GM12873 (cell line): ENCODE measurements around the gene SPTAN1.

ENCODE experiments used
- CTCF ChIP-seq: IDR thresholded peaks from 2 replicates; pipeline ENCODE4 v1.5.1; 2012; ENCODE audit warnings: low read depth, mild to moderate bottlenecking, moderate library complexity, low read length, control low read depth; ENCODE audit not compliant: insufficient read depth; ENCODE audit errors: missing control alignments

Gene SPTAN1

GRCh38 chr9:128575916-128576315 lies 23.5 kb downstream of the SPTAN1 start:
- TF ChIP-seq CTCF, result no peak

- TF ChIP-seq CTCF, result no peak
Observed at GRCh38 chr9:128577206-128577605, 24.8 kb downstream of the SPTAN1 start.

DNA sequence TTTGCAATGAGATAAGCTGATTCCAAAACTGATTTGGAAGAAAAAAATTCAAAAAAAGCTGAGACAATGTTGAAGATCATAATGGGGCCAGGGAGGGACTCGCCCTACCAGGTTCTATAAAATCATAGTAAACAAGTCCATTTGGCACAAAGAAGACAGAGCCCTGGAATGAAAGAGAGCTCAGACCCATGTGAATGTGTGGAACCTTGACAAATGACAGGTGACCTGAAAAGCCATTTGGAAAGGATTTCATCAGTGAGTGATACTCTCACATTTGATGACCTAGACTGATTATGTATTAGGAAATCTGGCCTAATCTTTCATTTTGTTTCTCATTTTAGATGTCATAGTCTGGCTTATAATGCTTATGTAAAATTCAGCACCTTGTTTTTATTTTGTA lies 26.8 kb downstream of the SPTAN1 start:
- TF ChIP-seq CTCF, result no peak

DNA sequence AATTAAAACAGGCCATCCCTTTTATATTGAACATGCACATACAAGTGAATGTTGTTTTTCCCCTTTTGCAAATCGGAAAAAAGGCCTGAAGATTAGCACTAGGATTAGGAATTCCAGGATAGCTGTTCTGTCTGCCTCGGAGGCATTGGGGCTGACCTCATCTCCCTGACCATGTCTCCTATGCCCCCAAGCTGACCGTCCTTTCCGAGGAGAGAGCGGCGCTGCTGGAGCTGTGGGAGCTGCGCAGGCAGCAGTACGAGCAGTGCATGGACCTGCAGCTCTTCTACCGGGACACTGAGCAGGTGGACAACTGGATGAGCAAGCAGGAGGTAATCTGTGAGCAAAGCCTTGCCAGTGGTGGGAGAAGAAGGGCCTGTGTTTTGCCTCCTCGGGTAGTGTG lies 28.3 kb downstream of the SPTAN1 start:
- TF ChIP-seq CTCF, result no peak

DNA sequence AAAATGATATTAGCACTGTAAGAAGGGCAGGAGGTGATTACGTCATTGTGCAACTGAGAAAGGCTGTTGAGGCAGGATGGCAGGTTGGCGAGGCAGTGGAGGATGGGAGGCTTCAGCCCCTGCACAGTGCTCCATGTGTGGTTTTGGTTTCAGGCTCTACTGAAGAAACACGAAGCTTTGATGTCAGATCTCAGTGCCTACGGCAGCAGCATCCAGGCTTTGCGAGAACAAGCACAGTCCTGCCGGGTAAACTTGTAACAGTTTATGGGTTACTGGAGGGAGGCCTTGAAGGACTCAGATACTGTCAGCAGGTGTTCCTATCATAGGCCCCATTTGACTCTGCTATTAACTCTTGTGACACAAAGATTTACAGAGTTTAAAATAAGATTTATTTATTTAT lies 35.1 kb downstream of the SPTAN1 start:
- TF ChIP-seq CTCF, result no peak

- no peak for TF ChIP-seq CTCF
Observed at GRCh38 chr9:128588581-128589233, 36.3 kb downstream of the SPTAN1 start.

- no peak for TF ChIP-seq CTCF
Observed at GRCh38 chr9:128593039-128593438, 40.7 kb downstream of the SPTAN1 start.

- no peak for TF ChIP-seq CTCF
Observed at GRCh38 chr9:128593856-128594255, 41.5 kb downstream of the SPTAN1 start.
